NT2/D1 (cell line): Measurements from ENCODE around the gene DPM2.

Experiments
- DNase-seq: peaks from one replicate; pipeline ENCODE4 v3.0.0-alpha.2; 2011; ENCODE audit warnings: low read depth, low spot score
- H3K27me3 ChIP-seq: 2 replicates; pipeline ENCODE4 v1.6.0; 2011; ENCODE audit warnings: mild to moderate bottlenecking; ENCODE audit not compliant: insufficient read length, insufficient read depth
- H3K36me3 ChIP-seq: 2 replicates; pipeline ENCODE4 v1.6.1; 2011; ENCODE audit warnings: mild to moderate bottlenecking, low read length, mixed read lengths; ENCODE audit not compliant: insufficient read depth, insufficient read length
- H3K4me1 ChIP-seq: 2 replicates; pipeline ENCODE4 v1.5.1; 2011; ENCODE audit not compliant: insufficient read depth, insufficient read length
- H3K4me3 ChIP-seq: 2 replicates; pipeline ENCODE4 v1.5.1; 2011; ENCODE audit warnings: low read depth; ENCODE audit not compliant: insufficient read length
- H3K9ac ChIP-seq: 2 replicates; pipeline ENCODE4 v1.6.0; 2011; ENCODE audit warnings: low read depth; ENCODE audit not compliant: insufficient read length
- H3K9me3 ChIP-seq: 2 replicates; pipeline ENCODE4 v1.5.1; 2011; ENCODE audit warnings: mild to moderate bottlenecking, low read length; ENCODE audit not compliant: insufficient read depth
- SUZ12 ChIP-seq: IDR thresholded peaks from 2 replicates; pipeline ENCODE4 v1.6.1; 2011; ENCODE audit not compliant: insufficient read length, insufficient read depth; ENCODE audit errors: extremely low read depth
- YY1 ChIP-seq: IDR thresholded peaks from 2 replicates; pipeline ENCODE4 v1.6.1; 2011; ENCODE audit not compliant: insufficient read length, insufficient read depth
- ZNF274 ChIP-seq: IDR thresholded peaks from 2 replicates; pipeline ENCODE4 v1.6.1; 2011; ENCODE audit warnings: mild to moderate bottlenecking, low read depth, low read length

DPM2 gene

DNA sequence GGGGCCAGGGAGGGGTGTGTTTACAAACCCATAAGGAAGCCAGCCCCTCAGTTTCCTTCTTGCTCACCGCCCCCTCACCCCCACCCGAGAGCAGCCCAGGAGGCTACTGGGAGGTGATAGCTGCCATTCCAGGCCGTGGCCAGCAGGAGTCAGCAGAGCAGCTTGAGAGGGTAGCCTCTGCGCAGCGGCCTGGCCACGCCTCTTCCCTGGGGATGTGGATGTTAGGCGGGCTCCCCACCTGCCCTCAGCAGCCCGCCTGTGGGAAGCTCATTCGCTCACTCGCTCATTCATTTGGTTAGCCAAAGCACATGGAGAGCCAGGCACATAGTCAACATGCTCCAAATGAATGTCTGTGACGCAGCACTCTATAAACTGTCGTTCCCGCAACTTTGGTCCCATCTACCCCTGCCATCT is 6.1 kb upstream of the DPM2 start:
- H3K9ac ChIP-seq, result no peak overlapping the region
- H3K36me3 ChIP-seq, result peaks cover 74% of the 10 kb centered on the region
- no peak overlapping the region for H3K4me3 ChIP-seq
- no peaks in the 10 kb centered on the region for H3K9me3 ChIP-seq
- H3K4me1 ChIP-seq, result peaks cover 10% of the 10 kb centered on the region
- H3K27me3 ChIP-seq, result no peaks in the 10 kb centered on the region
- TF ChIP-seq ZNF274 (no peak), SUZ12 (no peak), YY1 (no peak)
- peak; percentile 68 for DNase-seq

DNA sequence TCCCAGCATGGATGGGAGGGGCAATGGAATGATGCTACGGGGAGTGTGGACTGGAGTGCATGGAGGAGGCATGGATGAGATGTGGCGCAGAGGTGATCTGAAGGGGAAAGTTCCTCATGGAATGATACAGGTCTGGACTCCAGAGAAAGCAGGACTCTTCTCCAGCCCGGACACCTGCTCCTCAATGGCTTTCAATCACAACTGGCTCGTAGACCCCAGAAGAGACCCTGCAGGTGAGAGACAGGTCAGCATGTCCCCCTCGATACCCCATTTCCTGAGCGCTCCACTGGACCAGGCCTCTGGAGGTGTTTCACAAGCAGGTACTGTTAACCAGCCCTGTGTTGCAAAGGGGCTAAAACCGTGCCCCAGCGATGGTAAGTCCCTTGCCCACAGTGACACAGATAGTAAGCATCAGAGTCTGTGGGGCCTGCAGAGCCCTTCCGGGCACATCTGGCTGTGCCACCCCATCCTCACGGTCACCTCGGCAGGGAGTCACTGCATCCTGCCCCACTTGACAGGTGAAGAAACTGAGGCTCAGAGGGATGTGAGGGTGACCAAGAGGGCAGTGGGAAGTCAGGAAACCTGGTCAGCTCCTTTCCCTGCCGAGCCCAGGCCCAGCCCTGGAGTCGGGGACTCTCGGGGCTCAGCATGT is 5.5 kb upstream of the DPM2 start:
- Histone ChIP-seq H3K9ac (no peak overlapping the region), H3K27me3 (no peaks in the 10 kb centered on the region), H3K4me1 (peaks cover 7% of the 10 kb centered on the region), H3K9me3 (no peaks in the 10 kb centered on the region), H3K4me3 (no peak overlapping the region), H3K36me3 (peaks cover 69% of the 10 kb centered on the region)
- TF ChIP-seq ZNF274, result no peak
- no peak for TF ChIP-seq SUZ12
- no peak for TF ChIP-seq YY1
- no peak for DNase-seq

DNA sequence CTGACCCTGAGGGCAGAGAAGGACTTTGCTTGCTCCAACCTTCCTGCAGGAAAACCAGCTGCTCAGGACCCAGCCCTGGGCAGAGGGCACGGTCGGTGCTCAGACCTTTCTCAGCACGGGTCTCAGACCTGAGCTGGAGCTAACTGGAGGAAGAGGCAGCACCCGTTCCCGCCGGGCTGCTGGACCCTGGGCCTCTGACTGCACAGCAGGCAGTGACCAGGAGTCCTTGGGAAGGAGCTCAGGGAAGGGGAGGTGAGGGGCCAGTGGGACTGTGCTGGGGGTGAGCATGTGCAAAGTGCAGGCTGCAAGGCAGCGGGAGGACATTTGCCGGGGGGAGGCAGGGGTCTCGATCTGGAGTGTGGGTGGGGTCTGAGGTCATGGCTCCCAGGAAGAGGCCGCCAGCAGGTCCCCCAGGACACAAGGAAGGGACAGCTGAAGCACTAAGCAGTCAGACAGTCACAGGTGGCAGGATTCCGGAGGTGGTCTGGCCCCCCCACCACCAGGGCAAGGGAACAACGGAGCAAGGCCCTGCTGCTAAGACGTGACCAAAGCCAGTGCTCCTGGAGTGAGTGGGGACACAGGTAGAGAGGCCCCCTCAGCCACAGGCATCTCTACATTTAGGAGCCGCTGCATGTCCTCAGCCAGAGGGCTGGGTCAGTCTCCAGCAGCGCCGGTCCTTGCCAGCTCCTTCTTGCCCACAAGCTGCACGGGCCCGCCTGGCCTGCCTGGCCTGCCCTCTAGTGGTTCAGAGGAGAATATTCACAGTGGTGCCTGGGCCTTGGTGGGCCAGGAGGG is 4.8 kb upstream of the DPM2 start:
- no peak for DNase-seq
- Histone ChIP-seq H3K9ac (peak overlapping the region; percentile 44), H3K4me3 (no peak overlapping the region), H3K9me3 (no peaks in the 10 kb centered on the region), H3K4me1 (peaks cover 7% of the 10 kb centered on the region), H3K36me3 (peaks cover 62% of the 10 kb centered on the region), H3K27me3 (no peaks in the 10 kb centered on the region)
- TF ChIP-seq ZNF274 (no peak), SUZ12 (no peak), YY1 (no peak)

- peaks cover 7% of the 10 kb centered on the region for H3K4me1 ChIP-seq
- no peaks in the 10 kb centered on the region for H3K9me3 ChIP-seq
- DNase-seq, result no peak
- no peak overlapping the region for H3K4me3 ChIP-seq
- H3K27me3 ChIP-seq, result no peaks in the 10 kb centered on the region
- peak overlapping the region; percentile 44 for H3K9ac ChIP-seq
- TF ChIP-seq YY1 (no peak), SUZ12 (no peak), ZNF274 (no peak)
- H3K36me3 ChIP-seq, result peaks cover 60% of the 10 kb centered on the region
Observed at GRCh38 chr9:127941961-127942215, 4.2 kb upstream of the DPM2 start.

GRCh38 chr9:127941062-127941960 is 3.7 kb upstream of the DPM2 start:
- no peak for DNase-seq
- no peaks in the 10 kb centered on the region for H3K27me3 ChIP-seq
- peak overlapping the region; percentile 44 for H3K9ac ChIP-seq
- peaks cover 12% of the 10 kb centered on the region for H3K4me1 ChIP-seq
- TF ChIP-seq ZNF274 (no peak), SUZ12 (no peak), YY1 (no peak)
- H3K4me3 ChIP-seq, result no peak overlapping the region
- H3K36me3 ChIP-seq, result peaks cover 65% of the 10 kb centered on the region
- H3K9me3 ChIP-seq, result no peaks in the 10 kb centered on the region

- no peak for DNase-seq
- Histone ChIP-seq H3K27me3 (no peaks in the 10 kb centered on the region), H3K36me3 (peaks cover 65% of the 10 kb centered on the region), H3K4me1 (peaks cover 13% of the 10 kb centered on the region), H3K9me3 (no peaks in the 10 kb centered on the region), H3K4me3 (no peak overlapping the region), H3K9ac (no peak overlapping the region)
- TF ChIP-seq YY1 (no peak), SUZ12 (no peak), ZNF274 (no peak)
Observed at GRCh38 chr9:127940593-127940992, 2.9 kb upstream of the DPM2 start.

- Histone ChIP-seq H3K9ac (peak overlapping the region; percentile 24), H3K4me3 (no peak overlapping the region), H3K36me3 (peaks cover 57% of the 10 kb centered on the region), H3K27me3 (no peaks in the 10 kb centered on the region), H3K9me3 (no peaks in the 10 kb centered on the region), H3K4me1 (peaks cover 16% of the 10 kb centered on the region)
- DNase-seq, result no peak
- TF ChIP-seq ZNF274, result no peak
Observed at GRCh38 chr9:127938298-127938690, 640 bp upstream of the DPM2 start.
